WTC11 (cell line): ENCODE data around the gene CYSRT1.

Experiments used
- NR3C1 ChIP-seq: sonication (generic); formaldehyde crosslinking; conservative IDR thresholded peaks from 2 replicates; pipeline ENCODE4 v1.8.1; 2023; ENCODE audit warnings: low read depth, mild to moderate bottlenecking, missing genetic modification reagents
- TF ChIP-seq, protein P1 (sequence below): fragments of 200-600 bp; IDR thresholded peaks from 2 replicates; pipeline ENCODE4 v1.8.0; 2022; ENCODE audit warnings: antibody characterized with exemption
- TF ChIP-seq, protein P2 (sequence below): sonication (generic); formaldehyde crosslinking; IDR thresholded peaks from 2 replicates; pipeline ENCODE4 v1.8.0; 2022; ENCODE audit warnings: mild to moderate bottlenecking, missing genetic modification reagents
- TF ChIP-seq, protein P3 (sequence below): sonication (generic); formaldehyde crosslinking; IDR thresholded peaks from 2 replicates; pipeline ENCODE4 v1.8.1; 2022; ENCODE audit warnings: missing genetic modification reagents, borderline replicate concordance

DNA sequence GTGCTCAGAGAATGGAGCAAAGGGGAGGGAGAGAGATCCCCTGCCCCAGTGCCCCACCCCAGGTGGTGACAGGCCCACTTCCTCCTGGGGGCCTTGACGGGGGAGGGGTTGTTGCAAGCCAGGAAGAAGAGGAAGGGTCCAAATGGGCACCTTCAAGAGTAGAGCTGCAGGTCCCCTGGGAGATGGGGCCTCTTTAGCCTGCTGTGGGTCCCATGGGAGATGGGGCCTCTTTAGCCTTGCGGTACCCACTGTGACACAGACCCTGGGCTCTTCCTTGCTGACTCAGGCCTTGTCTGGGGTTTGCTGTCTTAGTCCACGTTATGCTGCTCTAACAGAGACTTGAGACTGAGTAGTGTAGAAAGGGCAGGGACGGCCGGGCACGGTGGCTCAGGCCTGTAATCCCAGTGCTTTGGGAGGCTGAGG, 43.0 kb downstream of the CYSRT1 start:
- TF ChIP-seq, protein P1, sequence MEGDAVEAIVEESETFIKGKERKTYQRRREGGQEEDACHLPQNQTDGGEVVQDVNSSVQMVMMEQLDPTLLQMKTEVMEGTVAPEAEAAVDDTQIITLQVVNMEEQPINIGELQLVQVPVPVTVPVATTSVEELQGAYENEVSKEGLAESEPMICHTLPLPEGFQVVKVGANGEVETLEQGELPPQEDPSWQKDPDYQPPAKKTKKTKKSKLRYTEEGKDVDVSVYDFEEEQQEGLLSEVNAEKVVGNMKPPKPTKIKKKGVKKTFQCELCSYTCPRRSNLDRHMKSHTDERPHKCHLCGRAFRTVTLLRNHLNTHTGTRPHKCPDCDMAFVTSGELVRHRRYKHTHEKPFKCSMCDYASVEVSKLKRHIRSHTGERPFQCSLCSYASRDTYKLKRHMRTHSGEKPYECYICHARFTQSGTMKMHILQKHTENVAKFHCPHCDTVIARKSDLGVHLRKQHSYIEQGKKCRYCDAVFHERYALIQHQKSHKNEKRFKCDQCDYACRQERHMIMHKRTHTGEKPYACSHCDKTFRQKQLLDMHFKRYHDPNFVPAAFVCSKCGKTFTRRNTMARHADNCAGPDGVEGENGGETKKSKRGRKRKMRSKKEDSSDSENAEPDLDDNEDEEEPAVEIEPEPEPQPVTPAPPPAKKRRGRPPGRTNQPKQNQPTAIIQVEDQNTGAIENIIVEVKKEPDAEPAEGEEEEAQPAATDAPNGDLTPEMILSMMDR = no peak
- TF ChIP-seq NR3C1 = no peak
- TF ChIP-seq, protein P2, sequence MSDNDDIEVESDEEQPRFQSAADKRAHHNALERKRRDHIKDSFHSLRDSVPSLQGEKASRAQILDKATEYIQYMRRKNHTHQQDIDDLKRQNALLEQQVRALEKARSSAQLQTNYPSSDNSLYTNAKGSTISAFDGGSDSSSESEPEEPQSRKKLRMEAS (CRISPR knock-in tag) = no peak
- TF ChIP-seq, protein P3, sequence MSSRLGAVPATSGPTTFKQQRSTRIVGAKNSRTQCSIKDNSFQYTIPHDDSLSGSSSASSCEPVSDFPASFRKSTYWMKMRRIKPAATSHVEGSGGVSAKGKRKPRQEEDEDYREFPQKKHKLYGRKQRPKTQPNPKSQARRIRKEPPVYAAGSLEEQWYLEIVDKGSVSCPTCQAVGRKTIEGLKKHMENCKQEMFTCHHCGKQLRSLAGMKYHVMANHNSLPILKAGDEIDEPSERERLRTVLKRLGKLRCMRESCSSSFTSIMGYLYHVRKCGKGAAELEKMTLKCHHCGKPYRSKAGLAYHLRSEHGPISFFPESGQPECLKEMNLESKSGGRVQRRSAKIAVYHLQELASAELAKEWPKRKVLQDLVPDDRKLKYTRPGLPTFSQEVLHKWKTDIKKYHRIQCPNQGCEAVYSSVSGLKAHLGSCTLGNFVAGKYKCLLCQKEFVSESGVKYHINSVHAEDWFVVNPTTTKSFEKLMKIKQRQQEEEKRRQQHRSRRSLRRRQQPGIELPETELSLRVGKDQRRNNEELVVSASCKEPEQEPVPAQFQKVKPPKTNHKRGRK (CRISPR knock-in tag) = no peak
